ENCODE results near the gene XIST. TPM values are rescaled to one million over a fixed set of nuclear protein-coding genes. Genes with fewer than 3 reads are reported as not detected.

XIST gene
- total and polyA plus RNA-seq, 9 of the 15 experiments (the other 6 are each of a cell fraction or from before 2014, with no cell fraction given) = 22.4 to 160 (median 55.5) TPM

DNA sequence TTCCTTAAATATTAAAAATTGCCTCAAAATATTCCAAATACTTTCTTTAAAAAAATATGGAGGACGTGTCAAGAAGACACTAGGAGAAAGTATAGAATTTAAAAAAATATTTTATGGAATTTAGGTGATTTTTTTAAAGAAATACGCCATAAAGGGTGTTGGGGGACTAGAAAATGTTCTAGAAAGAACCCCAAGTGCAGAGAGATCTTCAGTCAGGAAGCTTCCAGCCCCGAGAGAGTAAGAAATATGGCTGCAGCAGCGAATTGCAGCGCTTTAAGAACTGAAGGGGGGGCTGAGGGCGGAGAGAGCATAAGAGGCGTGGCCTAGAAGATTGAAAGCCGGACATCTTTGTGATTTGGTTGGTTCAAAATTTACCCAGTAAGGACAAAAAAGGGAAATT, at the start of gene XIST (continued):
- TF ChIP-seq TBP (optimal IDR thresholded peaks at IDR 0.05; ENCODE audit: low read depth, low read length) (peak; percentile 98), PML (IDR thresholded peaks at IDR 0.05; ENCODE audit: low read length) (peak; percentile 70; the same call in 1 of the 2 replicates), NR2C2 (CRISPR knock-in tag; IDR thresholded peaks at IDR 0.05) (no peak), NR2C2 (tag; IDR thresholded peaks at IDR 0.05) (no peak), RFX5 (IDR thresholded peaks at IDR 0.05; ENCODE audit: low read depth, low read length) (no peak), ZNF217 (CRISPR knock-in tag; IDR thresholded peaks at IDR 0.05) (no peak), ZKSCAN3 (CRISPR knock-in tag; IDR thresholded peaks at IDR 0.05) (no peak), BDP1 (IDR thresholded peaks at IDR 0.05; ENCODE audit: insufficient read depth, insufficient read length) (no peak)
- TF ChIP-seq, protein P1, sequence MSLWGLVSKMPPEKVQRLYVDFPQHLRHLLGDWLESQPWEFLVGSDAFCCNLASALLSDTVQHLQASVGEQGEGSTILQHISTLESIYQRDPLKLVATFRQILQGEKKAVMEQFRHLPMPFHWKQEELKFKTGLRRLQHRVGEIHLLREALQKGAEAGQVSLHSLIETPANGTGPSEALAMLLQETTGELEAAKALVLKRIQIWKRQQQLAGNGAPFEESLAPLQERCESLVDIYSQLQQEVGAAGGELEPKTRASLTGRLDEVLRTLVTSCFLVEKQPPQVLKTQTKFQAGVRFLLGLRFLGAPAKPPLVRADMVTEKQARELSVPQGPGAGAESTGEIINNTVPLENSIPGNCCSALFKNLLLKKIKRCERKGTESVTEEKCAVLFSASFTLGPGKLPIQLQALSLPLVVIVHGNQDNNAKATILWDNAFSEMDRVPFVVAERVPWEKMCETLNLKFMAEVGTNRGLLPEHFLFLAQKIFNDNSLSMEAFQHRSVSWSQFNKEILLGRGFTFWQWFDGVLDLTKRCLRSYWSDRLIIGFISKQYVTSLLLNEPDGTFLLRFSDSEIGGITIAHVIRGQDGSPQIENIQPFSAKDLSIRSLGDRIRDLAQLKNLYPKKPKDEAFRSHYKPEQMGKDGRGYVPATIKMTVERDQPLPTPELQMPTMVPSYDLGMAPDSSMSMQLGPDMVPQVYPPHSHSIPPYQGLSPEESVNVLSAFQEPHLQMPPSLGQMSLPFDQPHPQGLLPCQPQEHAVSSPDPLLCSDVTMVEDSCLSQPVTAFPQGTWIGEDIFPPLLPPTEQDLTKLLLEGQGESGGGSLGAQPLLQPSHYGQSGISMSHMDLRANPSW (CRISPR knock-in tag; IDR thresholded peaks at IDR 0.05) = no peak
- TF ChIP-seq, protein P2, sequence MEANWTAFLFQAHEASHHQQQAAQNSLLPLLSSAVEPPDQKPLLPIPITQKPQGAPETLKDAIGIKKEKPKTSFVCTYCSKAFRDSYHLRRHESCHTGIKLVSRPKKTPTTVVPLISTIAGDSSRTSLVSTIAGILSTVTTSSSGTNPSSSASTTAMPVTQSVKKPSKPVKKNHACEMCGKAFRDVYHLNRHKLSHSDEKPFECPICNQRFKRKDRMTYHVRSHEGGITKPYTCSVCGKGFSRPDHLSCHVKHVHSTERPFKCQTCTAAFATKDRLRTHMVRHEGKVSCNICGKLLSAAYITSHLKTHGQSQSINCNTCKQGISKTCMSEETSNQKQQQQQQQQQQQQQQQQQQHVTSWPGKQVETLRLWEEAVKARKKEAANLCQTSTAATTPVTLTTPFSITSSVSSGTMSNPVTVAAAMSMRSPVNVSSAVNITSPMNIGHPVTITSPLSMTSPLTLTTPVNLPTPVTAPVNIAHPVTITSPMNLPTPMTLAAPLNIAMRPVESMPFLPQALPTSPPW (CRISPR knock-in tag; IDR thresholded peaks at IDR 0.05) = peak; percentile 87

All from K562 (cell line).